ENCODE data around the gene NKX3-2. TPM values are rescaled to one million over a fixed set of nuclear protein-coding genes. Genes with fewer than 3 reads are reported as not detected.

Gene NKX3-2
- total RNA-seq, 2 donors from 2014 or later, result 0.26 TPM; not detected in 1

DNA sequence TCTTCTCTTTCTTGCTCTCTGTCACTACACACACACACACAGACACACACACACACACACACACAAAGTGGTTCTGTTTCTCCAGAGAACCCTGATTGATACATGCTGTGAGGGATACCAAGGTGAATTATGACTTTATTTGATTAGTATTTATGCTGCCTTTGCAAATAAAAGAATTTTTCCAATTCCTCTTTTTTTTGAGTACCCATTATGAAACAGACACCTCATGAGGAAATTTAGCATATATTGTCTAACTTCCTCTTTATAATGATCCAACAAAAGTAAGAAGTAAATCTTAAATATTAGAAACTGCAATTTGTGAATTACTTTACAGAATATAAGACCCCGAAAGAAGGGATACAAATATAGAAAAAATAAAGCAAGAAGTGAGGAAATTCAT is 45.8 kb downstream of the NKX3-2 start:
- intact Hi-C loops (cut with DNase I), result no loop called here
- TF ChIP-seq POLR2A (IDR thresholded peaks at IDR 0.05), result no peak
- no peak for TF ChIP-seq CTCF (IDR thresholded peaks at IDR 0.05)
- peaks cover 0 to 3% of the 10 kb centered on the region in 2 donors for H3K27me3 ChIP-seq
- no peak overlapping the region for H3K27ac ChIP-seq
- no peaks in the 10 kb centered on the region for H3K9me3 ChIP-seq
- ATAC-seq, result no peak
- H3K4me1 ChIP-seq, result no peaks in the 10 kb centered on the region
- DNase-seq, result no peak
- H3K4me3 ChIP-seq, result no peak overlapping the region
- WGBS, 2 donors, result 86 to 90% methylated on average over 1 of the region's 1 CpG
- H3K36me3 ChIP-seq (replicated peaks in 1 of 2; ENCODE audit: insufficient read depth in 1 of 2, low read depth in 2 of 2), result no peaks in the 10 kb centered on the region

- intact Hi-C loops (cut with DNase I), result no loop called here
- Histone ChIP-seq H3K4me1 (no peaks in the 10 kb centered on the region), H3K36me3 (replicated peaks in 1 of 2; ENCODE audit: insufficient read depth in 1 of 2, low read depth in 2 of 2) (no peaks in the 10 kb centered on the region), H3K4me3 (no peak overlapping the region), H3K27ac (no peak overlapping the region), H3K27me3 (peaks cover 0 to 3% of the 10 kb centered on the region in 2 donors), H3K9me3 (no peaks in the 10 kb centered on the region)
- DNase-seq, result no peak
- ATAC-seq, result no peak
- WGBS, 2 donors, result 52 to 71% methylated on average over 2 of the region's 2 CpGs
- TF ChIP-seq CTCF (IDR thresholded peaks at IDR 0.05), result no peak
- no peak for TF ChIP-seq POLR2A (IDR thresholded peaks at IDR 0.05)
Observed at GRCh38 chr4:13496605-13497004, 47.7 kb downstream of the NKX3-2 start.

GRCh38 chr4:13495753-13496152 is 48.6 kb downstream of the NKX3-2 start:
- DNase-seq (no peak), ATAC-seq (no peak)
- H3K36me3 ChIP-seq (replicated peaks in 1 of 2; ENCODE audit: insufficient read depth in 1 of 2, low read depth in 2 of 2), result no peaks in the 10 kb centered on the region
- intact Hi-C loops (cut with DNase I), result no loop called here
- H3K4me1 ChIP-seq, result no peaks in the 10 kb centered on the region
- no peak overlapping the region for H3K27ac ChIP-seq
- H3K4me3 ChIP-seq, result no peak overlapping the region
- 52 to 64% methylated on average over 1 of the region's 1 CpG for WGBS, 2 donors
- H3K27me3 ChIP-seq, result peaks cover 0 to under 1% of the 10 kb centered on the region in 2 donors
- H3K9me3 ChIP-seq, result no peaks in the 10 kb centered on the region
- TF ChIP-seq POLR2A (IDR thresholded peaks at IDR 0.05) (no peak), CTCF (IDR thresholded peaks at IDR 0.05) (no peak)

- TF ChIP-seq POLR2A (IDR thresholded peaks at IDR 0.05) (no peak), CTCF (IDR thresholded peaks at IDR 0.05) (no peak)
- Histone ChIP-seq H3K9me3 (no peaks in the 10 kb centered on the region), H3K27me3 (no peaks in the 10 kb centered on the region), H3K4me1 (no peaks in the 10 kb centered on the region), H3K27ac (no peak overlapping the region), H3K4me3 (no peak overlapping the region), H3K36me3 (replicated peaks in 1 of 2; ENCODE audit: insufficient read depth in 1 of 2, low read depth in 2 of 2) (no peaks in the 10 kb centered on the region)
- intact Hi-C loops (cut with DNase I), result no loop called here
- ATAC-seq (no peak), DNase-seq (no peak)
Observed at GRCh38 chr4:13493793-13494192, 50.5 kb downstream of the NKX3-2 start.

- DNase-seq, result no peak
- Histone ChIP-seq H3K4me3 (no peak overlapping the region), H3K27me3 (no peaks in the 10 kb centered on the region), H3K9me3 (no peaks in the 10 kb centered on the region), H3K27ac (no peak overlapping the region), H3K4me1 (no peaks in the 10 kb centered on the region), H3K36me3 (replicated peaks in 1 of 2; ENCODE audit: insufficient read depth in 1 of 2, low read depth in 2 of 2) (no peaks in the 10 kb centered on the region)
- ATAC-seq, result no peak
- no peak for TF ChIP-seq CTCF (IDR thresholded peaks at IDR 0.05)
- no peak for TF ChIP-seq POLR2A (IDR thresholded peaks at IDR 0.05)
- WGBS, 2 donors, result 67 to 75% methylated on average over 3 of the region's 3 CpGs
- intact Hi-C loops (cut with DNase I), result no loop called here
Observed at GRCh38 chr4:13492747-13493146, 51.6 kb downstream of the NKX3-2 start.

Other genes with a start within 250 kb of the NKX3-2 start
- gene RAB28, start 60.2 kb downstream of the NKX3-2 start, total RNA-seq, result 10 to 100 TPM; 10.9 to 14.5 TPM
- 10 to 100 TPM; 28.5 to 31.0 TPM for gene BOD1L1, start 83.2 kb upstream of the NKX3-2 start, total RNA-seq